Panc1 (cell line): ENCODE measurements around the gene OXCT2. TPM values are rescaled to one million over a fixed set of nuclear protein-coding genes. Genes with fewer than 3 reads are reported as not detected.
"Not testable (repeated sequence)": the region's sequence is repeated elsewhere in the genome, so short reads cannot be mapped to it uniquely, and the experiment has no call there.

ENCODE experiments used
- ATAC-seq: fragments of 200-7000 bp; cut with Tn5 transposase; 2 replicates; pipeline ENCODE4 v1.9.1; 2020; ENCODE audit warnings: mild to moderate bottlenecking, moderate library complexity
- BruUV-seq: library from RNA; stranded (reverse); fragments of 400-500 nt; replicated peaks from 2 replicates; lab custom pipeline; 2021; lab: Mats Ljungman, UMichigan
- CTCF ChIA-PET: fragments of 300-600 bp; sonication (Branson Sonifier 250); formaldehyde crosslinking; loops from one replicate; lab custom pipeline; 2022; ENCODE audit warnings: antibody characterized with exemption; lab: Charles Lee
- POLR2A ChIA-PET: fragments of 300-600 bp; sonication (Branson Sonifier 250); formaldehyde crosslinking; loops from one replicate; lab custom pipeline; 2022; ENCODE audit warnings: antibody characterized with exemption; lab: Charles Lee
- DNase-seq: peaks from one replicate; pipeline ENCODE4 v3.0.0-alpha.2; 2010; ENCODE audit warnings: low read depth, low spot score
- H3K27ac ChIP-seq: 2 replicates; pipeline ENCODE4 v1.5.1; 2011; ENCODE audit warnings: mild to moderate bottlenecking, low read length, inconsistent platforms
- H3K27me3 ChIP-seq: fragments of 200-500 bp; sonication (Bioruptor generic); 2 replicates; pipeline ENCODE4 v1.6.0; 2014; ENCODE audit warnings: low read length, inconsistent platforms; ENCODE audit not compliant: control insufficient read depth, insufficient read depth
- H3K36me3 ChIP-seq: fragments of 200-500 bp; sonication (Bioruptor generic); 2 replicates; pipeline ENCODE4 v1.5.1; 2014; ENCODE audit warnings: inconsistent platforms, mild to moderate bottlenecking, low read length, moderate library complexity; ENCODE audit not compliant: control insufficient read depth, insufficient read depth
- H3K4me1 ChIP-seq: 2 replicates; pipeline ENCODE4 v1.5.1; 2011; ENCODE audit warnings: inconsistent platforms, mild to moderate bottlenecking, low read length, moderate library complexity; ENCODE audit not compliant: control insufficient read depth, insufficient read depth
- H3K4me3 ChIP-seq, 2 experiments: 2 replicates each; pipeline ENCODE4 v1.5.1; 2011 to 2012; ENCODE audit warnings: low read depth in 2 of 2, low read length in 2 of 2, mild to moderate bottlenecking in 2 of 2, inconsistent platforms in 1 of 2, moderate library complexity in 1 of 2
- H3K9me3 ChIP-seq: fragments of 200-500 bp; sonication (Bioruptor generic); 2 replicates; pipeline ENCODE4 v1.5.1; 2014; ENCODE audit warnings: low read depth, mild to moderate bottlenecking, inconsistent platforms, low read length, moderate library complexity; ENCODE audit not compliant: control insufficient read depth, insufficient read depth
- POLR2AphosphoS5 ChIP-seq: IDR thresholded peaks from 2 replicates; pipeline ENCODE4 v1.6.1; 2012; ENCODE audit warnings: mild to moderate bottlenecking, low read depth, low read length, moderate library complexity
- SIN3A ChIP-seq: IDR thresholded peaks from 2 replicates; pipeline ENCODE4 v1.6.1; 2012; ENCODE audit warnings: low read depth, mild to moderate bottlenecking, low read length, moderate library complexity, borderline replicate concordance; ENCODE audit not compliant: insufficient read depth
- TCF7L2 ChIP-seq: IDR thresholded peaks from 2 replicates; pipeline ENCODE4 v1.6.1; 2011; ENCODE audit warnings: mild to moderate bottlenecking, low read depth, low read length, inconsistent platforms
- in situ Hi-C: cut with HindIII; loops from 2 replicates; pipeline ENCODE4 v1.10.0; 2016; ENCODE audit warnings: low sequenced_read_pairs, low pct_unique_long_range_greater_than_20kb
- intact Hi-C: fragments of 100-400 bp; cut with micrococcal nuclease; formaldehyde crosslinking; loops from one replicate; pipeline ENCODE4 v1.10.0; 2022; ENCODE audit not compliant: unreplicated experiment
- total RNA-seq: library from RNA; stranded (reverse); gene quantifications from one replicate; pipeline ENCODE4 v1.2.1, GENCODE V29; 2021; ENCODE audit not compliant: unreplicated experiment
- TF ChIP-seq, protein P1 (sequence below), 2 experiments: IDR thresholded peaks; 2 replicates each; pipeline ENCODE4 v1.6.1; 2011 to 2012; ENCODE audit warnings: low read depth in 2 of 2, control low read depth in 1 of 2, low read length in 1 of 2, mild to moderate bottlenecking in 1 of 2, moderate library complexity in 1 of 2; ENCODE audit not compliant: insufficient read depth in 1 of 2
- TF ChIP-seq, protein P2 (sequence below): fragments of 450-650 bp; IDR thresholded peaks from 2 replicates; pipeline ENCODE4 v1.5.1; 2017; ENCODE audit warnings: mild to moderate bottlenecking

The OXCT2 gene
- total RNA-seq, 1 experiment from 2014 or later = 1.9 TPM

DNA sequence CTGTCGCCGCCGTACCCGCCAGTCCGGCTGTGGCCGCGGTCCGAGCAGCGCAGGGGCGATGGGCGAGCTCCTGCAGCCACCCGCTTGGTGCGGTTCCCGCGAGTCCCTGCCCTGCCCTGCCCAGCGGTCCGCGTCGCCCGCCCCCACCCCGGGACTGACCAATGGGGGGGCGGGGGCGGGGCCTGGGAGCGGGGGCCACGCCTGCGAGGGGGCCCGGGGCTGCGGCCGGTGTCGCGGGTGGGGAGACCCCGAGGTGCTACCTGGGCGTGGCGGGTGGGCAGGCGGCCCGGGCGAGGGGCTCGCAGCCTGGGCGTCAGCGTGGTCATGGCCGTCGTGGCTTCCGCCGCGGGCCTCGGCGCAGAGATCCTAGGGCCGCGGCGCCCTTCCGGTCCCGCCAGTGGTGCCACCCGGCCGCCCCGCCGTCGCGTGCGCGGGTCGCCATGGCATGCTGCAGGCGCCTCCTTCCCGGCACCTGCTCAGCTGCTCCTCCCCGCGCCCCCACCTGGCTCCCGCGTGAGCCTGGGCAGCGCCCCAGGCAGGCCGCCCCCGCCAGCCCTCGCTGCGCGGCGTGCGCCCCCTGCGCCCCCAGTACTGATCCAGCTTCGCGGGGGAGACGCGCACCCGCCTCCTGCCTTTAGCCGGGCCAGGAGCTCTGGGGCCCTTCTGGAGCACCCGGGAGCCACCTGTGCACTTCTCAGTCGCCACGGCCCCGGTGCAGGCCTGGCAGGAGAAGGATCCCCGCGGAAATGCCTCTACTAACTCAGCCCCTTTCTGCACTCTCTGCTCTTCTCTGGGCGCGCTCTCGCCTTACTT is 17.8 kb upstream of the OXCT2 start, which contains the start of gene BMP8B:
TSS of gene BMP8B (minus strand) at position 108 of the 813 bp plus-strand sequence. CDS start 380 bp downstream, outside the sequence.
- Histone ChIP-seq H3K4me3 (peak within 1 kb of the TSS; percentile 54 to 55), H3K27ac (peak within 1 kb of the TSS; percentile 29; the same call in 1 of the 2 replicates), H3K27me3 (no peaks in the 10 kb centered on the region), H3K4me1 (no peaks in the 10 kb centered on the region), H3K36me3 (no peaks in the 10 kb centered on the region), H3K9me3 (no peaks in the 10 kb centered on the region)
- DNase-seq (no peak), ATAC-seq (peak; percentile 96)
- intact Hi-C loops = no loop called here
- 0 out of 2 replicates have a peak, but pooled peaks have one; percentile 58 for TF ChIP-seq SIN3A
- TF ChIP-seq, protein P1, sequence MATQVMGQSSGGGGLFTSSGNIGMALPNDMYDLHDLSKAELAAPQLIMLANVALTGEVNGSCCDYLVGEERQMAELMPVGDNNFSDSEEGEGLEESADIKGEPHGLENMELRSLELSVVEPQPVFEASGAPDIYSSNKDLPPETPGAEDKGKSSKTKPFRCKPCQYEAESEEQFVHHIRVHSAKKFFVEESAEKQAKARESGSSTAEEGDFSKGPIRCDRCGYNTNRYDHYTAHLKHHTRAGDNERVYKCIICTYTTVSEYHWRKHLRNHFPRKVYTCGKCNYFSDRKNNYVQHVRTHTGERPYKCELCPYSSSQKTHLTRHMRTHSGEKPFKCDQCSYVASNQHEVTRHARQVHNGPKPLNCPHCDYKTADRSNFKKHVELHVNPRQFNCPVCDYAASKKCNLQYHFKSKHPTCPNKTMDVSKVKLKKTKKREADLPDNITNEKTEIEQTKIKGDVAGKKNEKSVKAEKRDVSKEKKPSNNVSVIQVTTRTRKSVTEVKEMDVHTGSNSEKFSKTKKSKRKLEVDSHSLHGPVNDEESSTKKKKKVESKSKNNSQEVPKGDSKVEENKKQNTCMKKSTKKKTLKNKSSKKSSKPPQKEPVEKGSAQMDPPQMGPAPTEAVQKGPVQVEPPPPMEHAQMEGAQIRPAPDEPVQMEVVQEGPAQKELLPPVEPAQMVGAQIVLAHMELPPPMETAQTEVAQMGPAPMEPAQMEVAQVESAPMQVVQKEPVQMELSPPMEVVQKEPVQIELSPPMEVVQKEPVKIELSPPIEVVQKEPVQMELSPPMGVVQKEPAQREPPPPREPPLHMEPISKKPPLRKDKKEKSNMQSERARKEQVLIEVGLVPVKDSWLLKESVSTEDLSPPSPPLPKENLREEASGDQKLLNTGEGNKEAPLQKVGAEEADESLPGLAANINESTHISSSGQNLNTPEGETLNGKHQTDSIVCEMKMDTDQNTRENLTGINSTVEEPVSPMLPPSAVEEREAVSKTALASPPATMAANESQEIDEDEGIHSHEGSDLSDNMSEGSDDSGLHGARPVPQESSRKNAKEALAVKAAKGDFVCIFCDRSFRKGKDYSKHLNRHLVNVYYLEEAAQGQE (IDR thresholded peaks at IDR 0.05; ENCODE audit: insufficient read depth in 1 of 2, low read depth in 2 of 2, low read length in 1 of 2) = no peak
- ChIA-PET CTCF (no interaction called here), POLR2A (no interaction called here)
- no TSS peak for BruUV-seq
- in situ Hi-C loops = no loop called here

DNA sequence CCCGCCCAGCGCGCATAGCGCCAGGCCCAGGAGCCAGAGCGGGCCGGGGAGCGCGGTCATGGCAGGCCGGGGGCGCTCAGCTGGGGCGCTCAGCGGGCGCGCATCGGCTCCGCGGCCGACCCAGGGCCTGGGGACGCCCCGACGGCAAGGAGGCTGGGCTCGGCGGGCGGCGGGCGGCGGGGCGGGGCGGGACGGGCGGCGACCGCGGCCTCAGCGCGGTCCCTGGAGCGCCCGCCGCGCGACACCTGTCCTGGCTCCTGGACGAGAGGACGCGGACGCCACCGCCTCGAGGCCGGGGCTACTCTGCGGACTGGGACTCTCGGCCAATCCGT is 17.2 kb upstream of the OXCT2 start:
- no peaks in the 10 kb centered on the region for H3K36me3 ChIP-seq
- BruUV-seq = no TSS peak
- no peaks in the 10 kb centered on the region for H3K4me1 ChIP-seq
- DNase-seq (no peak), ATAC-seq (peak; percentile 65)
- POLR2A ChIA-PET = no interaction called here
- in situ Hi-C loops = no loop called here
- no peaks in the 10 kb centered on the region for H3K9me3 ChIP-seq
- no peaks in the 10 kb centered on the region for H3K27me3 ChIP-seq
- intact Hi-C loops = no loop called here
- H3K27ac ChIP-seq = no peak overlapping the region
- H3K4me3 ChIP-seq = peak overlapping the region; percentile 50 to 55
- CTCF ChIA-PET = no interaction called here
- TF ChIP-seq, protein P1 (IDR thresholded peaks at IDR 0.05; ENCODE audit: insufficient read depth in 1 of 2, low read depth in 2 of 2, low read length in 1 of 2) = no peak
- TF ChIP-seq, protein P2, sequence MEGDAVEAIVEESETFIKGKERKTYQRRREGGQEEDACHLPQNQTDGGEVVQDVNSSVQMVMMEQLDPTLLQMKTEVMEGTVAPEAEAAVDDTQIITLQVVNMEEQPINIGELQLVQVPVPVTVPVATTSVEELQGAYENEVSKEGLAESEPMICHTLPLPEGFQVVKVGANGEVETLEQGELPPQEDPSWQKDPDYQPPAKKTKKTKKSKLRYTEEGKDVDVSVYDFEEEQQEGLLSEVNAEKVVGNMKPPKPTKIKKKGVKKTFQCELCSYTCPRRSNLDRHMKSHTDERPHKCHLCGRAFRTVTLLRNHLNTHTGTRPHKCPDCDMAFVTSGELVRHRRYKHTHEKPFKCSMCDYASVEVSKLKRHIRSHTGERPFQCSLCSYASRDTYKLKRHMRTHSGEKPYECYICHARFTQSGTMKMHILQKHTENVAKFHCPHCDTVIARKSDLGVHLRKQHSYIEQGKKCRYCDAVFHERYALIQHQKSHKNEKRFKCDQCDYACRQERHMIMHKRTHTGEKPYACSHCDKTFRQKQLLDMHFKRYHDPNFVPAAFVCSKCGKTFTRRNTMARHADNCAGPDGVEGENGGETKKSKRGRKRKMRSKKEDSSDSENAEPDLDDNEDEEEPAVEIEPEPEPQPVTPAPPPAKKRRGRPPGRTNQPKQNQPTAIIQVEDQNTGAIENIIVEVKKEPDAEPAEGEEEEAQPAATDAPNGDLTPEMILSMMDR = no peak
- no peak for TF ChIP-seq POLR2AphosphoS5
- TF ChIP-seq TCF7L2 = no peak
- TF ChIP-seq SIN3A = no peak

DNA sequence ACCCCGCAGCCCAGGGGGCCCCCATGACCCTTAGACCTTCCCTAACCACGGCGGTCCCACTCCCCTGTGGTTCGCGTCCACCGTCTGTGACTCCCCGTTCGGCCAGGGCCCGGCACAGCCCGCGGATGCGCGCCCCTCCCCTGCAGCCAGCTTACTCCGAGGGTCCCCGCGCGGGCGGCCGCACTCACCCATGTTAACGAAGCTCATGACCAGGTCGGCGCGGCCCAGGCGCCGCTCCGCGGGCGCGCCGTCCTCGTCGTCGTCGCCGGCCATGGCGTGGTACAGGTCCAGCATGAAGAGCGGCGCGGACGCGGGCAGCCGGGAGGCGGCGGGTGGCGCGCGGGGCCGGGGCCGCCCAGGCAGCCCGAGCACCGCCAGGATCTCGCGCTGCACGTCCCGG is 16.8 kb upstream of the OXCT2 start:
- in situ Hi-C loops, H3K36me3 ChIP-seq, H3K27me3 ChIP-seq, POLR2A ChIA-PET, intact Hi-C loops, H3K27ac ChIP-seq, CTCF ChIA-PET, DNase-seq, H3K4me1 ChIP-seq, H3K9me3 ChIP-seq, BruUV-seq: not testable (repeated sequence)
- peak; percentile 23 for ATAC-seq
- peak overlapping the region in 1 of 2 experiments; percentile 55; a peak in 2 of 4 replicates for H3K4me3 ChIP-seq
